Measurements from ENCODE around the gene PRKCE. TPM values are rescaled to one million over a fixed set of nuclear protein-coding genes. Genes with fewer than 3 reads are reported as not detected.

PRKCE gene
- total and polyA plus RNA-seq, 2 experiments from 2014 or later, result 0.94 to 1.2 TPM

DNA sequence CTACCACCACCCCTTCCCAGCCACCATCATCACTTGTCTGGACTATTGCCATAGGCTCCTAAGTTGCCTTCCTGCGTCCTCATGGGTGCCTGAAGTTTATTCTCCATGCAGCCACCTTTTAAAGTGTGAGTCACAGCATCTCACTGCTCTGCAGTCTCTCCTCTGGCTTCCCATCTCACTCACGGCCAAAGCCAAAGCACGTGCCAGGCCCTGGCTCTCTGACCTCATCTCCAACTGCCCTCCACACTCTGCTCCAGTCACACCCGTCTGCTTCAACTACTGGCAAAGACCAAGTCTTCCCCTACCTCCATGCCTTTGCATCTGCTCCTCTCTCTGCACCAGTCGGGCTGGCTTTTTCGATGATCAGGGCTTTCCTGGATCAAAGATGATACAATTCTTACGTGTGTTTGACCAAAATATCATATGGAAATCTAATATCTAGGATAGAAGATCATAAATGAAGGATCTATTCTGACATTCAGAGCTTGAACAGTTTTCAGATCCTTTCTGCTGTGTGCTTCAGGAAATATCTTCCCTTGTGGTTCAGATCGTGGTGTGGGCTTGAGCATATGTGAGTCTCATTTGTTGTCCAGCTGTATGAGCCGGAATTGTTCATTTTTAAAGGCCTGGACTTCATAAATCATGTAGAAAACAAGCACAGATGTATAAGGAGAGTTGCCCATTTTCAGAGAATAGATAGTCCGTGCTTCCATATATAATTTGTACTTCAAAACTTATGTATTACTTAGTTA, 175.6 kb downstream of the PRKCE start:
- no peaks in the 10 kb centered on the region for H3K79me2 ChIP-seq (replicated peaks; ENCODE audit: insufficient read depth)
- H3K27ac Mint-ChIP-seq, result no peak overlapping the region
- H3K27me3 ChIP-seq (ENCODE audit: insufficient read depth), result no peaks in the 10 kb centered on the region
- peaks cover 4% of the 10 kb centered on the region; the same call in 1 of the 2 replicates for H3K9me2 ChIP-seq (ENCODE audit: insufficient read depth)
- no peak for ATAC-seq
- no peak overlapping the region for H3K4me2 ChIP-seq
- TF ChIP-seq ZNF331 (CRISPR knock-in tag; IDR thresholded peaks at IDR 0.05; ENCODE audit: low read depth), result no peak
- TF ChIP-seq NANOG (IDR thresholded peaks at IDR 0.05; ENCODE audit: borderline replicate concordance), result no peak
- TF ChIP-seq, protein P1, sequence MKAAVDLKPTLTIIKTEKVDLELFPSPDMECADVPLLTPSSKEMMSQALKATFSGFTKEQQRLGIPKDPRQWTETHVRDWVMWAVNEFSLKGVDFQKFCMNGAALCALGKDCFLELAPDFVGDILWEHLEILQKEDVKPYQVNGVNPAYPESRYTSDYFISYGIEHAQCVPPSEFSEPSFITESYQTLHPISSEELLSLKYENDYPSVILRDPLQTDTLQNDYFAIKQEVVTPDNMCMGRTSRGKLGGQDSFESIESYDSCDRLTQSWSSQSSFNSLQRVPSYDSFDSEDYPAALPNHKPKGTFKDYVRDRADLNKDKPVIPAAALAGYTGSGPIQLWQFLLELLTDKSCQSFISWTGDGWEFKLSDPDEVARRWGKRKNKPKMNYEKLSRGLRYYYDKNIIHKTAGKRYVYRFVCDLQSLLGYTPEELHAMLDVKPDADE (IDR thresholded peaks at IDR 0.05), result no peak
- H3K27ac ChIP-seq (ENCODE audit: low read depth), result no peak overlapping the region
- no peaks in the 10 kb centered on the region for H3F3A ChIP-seq (replicated peaks; ENCODE audit: low read depth)
- no peak overlapping the region for H2AFZ ChIP-seq
- no peaks in the 10 kb centered on the region for H4K20me1 ChIP-seq (replicated peaks; ENCODE audit: insufficient read depth)
- H3K27me3 Mint-ChIP-seq (ENCODE audit: insufficient read depth, low read depth, poor library complexity), result peaks cover 3% of the 10 kb centered on the region
- peaks cover 7% of the 10 kb centered on the region for H3K4me1 Mint-ChIP-seq
- H3K4me1 ChIP-seq (ENCODE audit: insufficient read depth), result no peaks in the 10 kb centered on the region
- H3K36me3 ChIP-seq (ENCODE audit: insufficient read depth), result no peaks in the 10 kb centered on the region
- H3K9me3 Mint-ChIP-seq, result peaks cover 20% of the 10 kb centered on the region
- no peak for DNase-seq (ENCODE audit: low spot score)
- H3K4me3 Mint-ChIP-seq, result no peak overlapping the region
- H3K36me3 Mint-ChIP-seq (ENCODE audit: low read depth), result no peaks in the 10 kb centered on the region; the same call in 2 of the 3 replicates
- H3K4me3 ChIP-seq, result no peak overlapping the region

DNA sequence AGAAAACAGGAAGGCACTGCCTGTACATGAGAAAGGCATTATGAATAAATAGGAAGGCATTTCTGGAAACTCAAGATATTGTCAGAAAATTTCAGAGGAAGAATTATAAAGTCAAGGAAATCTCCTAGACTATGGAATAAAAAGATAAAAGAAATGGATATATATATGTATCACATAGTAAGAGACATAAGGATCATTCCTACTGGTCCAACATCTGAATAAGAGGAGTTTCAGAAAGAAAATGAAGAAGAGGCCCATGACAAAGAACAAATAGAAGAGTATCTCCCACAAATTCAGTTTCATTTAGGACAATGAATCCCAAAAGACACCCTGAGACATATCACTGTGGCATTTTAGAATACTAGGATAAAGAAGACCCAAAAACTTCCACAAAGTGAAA, 178.8 kb downstream of the PRKCE start:
- Histone ChIP-seq H3F3A (replicated peaks; ENCODE audit: low read depth) (no peaks in the 10 kb centered on the region), H2AFZ (no peak overlapping the region), H3K9me2 (ENCODE audit: insufficient read depth) (no peaks in the 10 kb centered on the region; the same call in 1 of the 2 replicates), H3K27ac (ENCODE audit: low read depth) (no peak overlapping the region), H3K4me3 (no peak overlapping the region), H3K4me2 (no peak overlapping the region), H4K20me1 (replicated peaks; ENCODE audit: insufficient read depth) (no peaks in the 10 kb centered on the region), H3K4me1 (ENCODE audit: insufficient read depth) (no peaks in the 10 kb centered on the region), H3K36me3 (ENCODE audit: insufficient read depth) (no peaks in the 10 kb centered on the region), H3K79me2 (replicated peaks; ENCODE audit: insufficient read depth) (no peaks in the 10 kb centered on the region), H3K27me3 (ENCODE audit: insufficient read depth) (no peaks in the 10 kb centered on the region)
- DNase-seq (ENCODE audit: low spot score), result no peak
- Mint-ChIP-seq H3K4me3 (no peak overlapping the region), H3K27me3 (ENCODE audit: insufficient read depth, low read depth, poor library complexity) (peaks cover 3% of the 10 kb centered on the region), H3K27ac (no peak overlapping the region), H3K36me3 (ENCODE audit: low read depth) (no peaks in the 10 kb centered on the region; the same call in 2 of the 3 replicates), H3K9me3 (peaks cover 20% of the 10 kb centered on the region), H3K4me1 (peaks cover 3% of the 10 kb centered on the region; the same call in 2 of the 3 replicates)
- no peak for ATAC-seq
- TF ChIP-seq, protein P2, sequence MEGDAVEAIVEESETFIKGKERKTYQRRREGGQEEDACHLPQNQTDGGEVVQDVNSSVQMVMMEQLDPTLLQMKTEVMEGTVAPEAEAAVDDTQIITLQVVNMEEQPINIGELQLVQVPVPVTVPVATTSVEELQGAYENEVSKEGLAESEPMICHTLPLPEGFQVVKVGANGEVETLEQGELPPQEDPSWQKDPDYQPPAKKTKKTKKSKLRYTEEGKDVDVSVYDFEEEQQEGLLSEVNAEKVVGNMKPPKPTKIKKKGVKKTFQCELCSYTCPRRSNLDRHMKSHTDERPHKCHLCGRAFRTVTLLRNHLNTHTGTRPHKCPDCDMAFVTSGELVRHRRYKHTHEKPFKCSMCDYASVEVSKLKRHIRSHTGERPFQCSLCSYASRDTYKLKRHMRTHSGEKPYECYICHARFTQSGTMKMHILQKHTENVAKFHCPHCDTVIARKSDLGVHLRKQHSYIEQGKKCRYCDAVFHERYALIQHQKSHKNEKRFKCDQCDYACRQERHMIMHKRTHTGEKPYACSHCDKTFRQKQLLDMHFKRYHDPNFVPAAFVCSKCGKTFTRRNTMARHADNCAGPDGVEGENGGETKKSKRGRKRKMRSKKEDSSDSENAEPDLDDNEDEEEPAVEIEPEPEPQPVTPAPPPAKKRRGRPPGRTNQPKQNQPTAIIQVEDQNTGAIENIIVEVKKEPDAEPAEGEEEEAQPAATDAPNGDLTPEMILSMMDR (conservative IDR thresholded peaks at IDR 0.05; ENCODE audit: low read depth in 2 of 2), result no peak
- TF ChIP-seq, protein P3, sequence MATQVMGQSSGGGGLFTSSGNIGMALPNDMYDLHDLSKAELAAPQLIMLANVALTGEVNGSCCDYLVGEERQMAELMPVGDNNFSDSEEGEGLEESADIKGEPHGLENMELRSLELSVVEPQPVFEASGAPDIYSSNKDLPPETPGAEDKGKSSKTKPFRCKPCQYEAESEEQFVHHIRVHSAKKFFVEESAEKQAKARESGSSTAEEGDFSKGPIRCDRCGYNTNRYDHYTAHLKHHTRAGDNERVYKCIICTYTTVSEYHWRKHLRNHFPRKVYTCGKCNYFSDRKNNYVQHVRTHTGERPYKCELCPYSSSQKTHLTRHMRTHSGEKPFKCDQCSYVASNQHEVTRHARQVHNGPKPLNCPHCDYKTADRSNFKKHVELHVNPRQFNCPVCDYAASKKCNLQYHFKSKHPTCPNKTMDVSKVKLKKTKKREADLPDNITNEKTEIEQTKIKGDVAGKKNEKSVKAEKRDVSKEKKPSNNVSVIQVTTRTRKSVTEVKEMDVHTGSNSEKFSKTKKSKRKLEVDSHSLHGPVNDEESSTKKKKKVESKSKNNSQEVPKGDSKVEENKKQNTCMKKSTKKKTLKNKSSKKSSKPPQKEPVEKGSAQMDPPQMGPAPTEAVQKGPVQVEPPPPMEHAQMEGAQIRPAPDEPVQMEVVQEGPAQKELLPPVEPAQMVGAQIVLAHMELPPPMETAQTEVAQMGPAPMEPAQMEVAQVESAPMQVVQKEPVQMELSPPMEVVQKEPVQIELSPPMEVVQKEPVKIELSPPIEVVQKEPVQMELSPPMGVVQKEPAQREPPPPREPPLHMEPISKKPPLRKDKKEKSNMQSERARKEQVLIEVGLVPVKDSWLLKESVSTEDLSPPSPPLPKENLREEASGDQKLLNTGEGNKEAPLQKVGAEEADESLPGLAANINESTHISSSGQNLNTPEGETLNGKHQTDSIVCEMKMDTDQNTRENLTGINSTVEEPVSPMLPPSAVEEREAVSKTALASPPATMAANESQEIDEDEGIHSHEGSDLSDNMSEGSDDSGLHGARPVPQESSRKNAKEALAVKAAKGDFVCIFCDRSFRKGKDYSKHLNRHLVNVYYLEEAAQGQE (IDR thresholded peaks at IDR 0.05; ENCODE audit: unreplicated experiment), result no peak
- no peak for TF ChIP-seq JUNB (IDR thresholded peaks at IDR 0.05; ENCODE audit: unreplicated experiment)
- TF ChIP-seq, protein P4, sequence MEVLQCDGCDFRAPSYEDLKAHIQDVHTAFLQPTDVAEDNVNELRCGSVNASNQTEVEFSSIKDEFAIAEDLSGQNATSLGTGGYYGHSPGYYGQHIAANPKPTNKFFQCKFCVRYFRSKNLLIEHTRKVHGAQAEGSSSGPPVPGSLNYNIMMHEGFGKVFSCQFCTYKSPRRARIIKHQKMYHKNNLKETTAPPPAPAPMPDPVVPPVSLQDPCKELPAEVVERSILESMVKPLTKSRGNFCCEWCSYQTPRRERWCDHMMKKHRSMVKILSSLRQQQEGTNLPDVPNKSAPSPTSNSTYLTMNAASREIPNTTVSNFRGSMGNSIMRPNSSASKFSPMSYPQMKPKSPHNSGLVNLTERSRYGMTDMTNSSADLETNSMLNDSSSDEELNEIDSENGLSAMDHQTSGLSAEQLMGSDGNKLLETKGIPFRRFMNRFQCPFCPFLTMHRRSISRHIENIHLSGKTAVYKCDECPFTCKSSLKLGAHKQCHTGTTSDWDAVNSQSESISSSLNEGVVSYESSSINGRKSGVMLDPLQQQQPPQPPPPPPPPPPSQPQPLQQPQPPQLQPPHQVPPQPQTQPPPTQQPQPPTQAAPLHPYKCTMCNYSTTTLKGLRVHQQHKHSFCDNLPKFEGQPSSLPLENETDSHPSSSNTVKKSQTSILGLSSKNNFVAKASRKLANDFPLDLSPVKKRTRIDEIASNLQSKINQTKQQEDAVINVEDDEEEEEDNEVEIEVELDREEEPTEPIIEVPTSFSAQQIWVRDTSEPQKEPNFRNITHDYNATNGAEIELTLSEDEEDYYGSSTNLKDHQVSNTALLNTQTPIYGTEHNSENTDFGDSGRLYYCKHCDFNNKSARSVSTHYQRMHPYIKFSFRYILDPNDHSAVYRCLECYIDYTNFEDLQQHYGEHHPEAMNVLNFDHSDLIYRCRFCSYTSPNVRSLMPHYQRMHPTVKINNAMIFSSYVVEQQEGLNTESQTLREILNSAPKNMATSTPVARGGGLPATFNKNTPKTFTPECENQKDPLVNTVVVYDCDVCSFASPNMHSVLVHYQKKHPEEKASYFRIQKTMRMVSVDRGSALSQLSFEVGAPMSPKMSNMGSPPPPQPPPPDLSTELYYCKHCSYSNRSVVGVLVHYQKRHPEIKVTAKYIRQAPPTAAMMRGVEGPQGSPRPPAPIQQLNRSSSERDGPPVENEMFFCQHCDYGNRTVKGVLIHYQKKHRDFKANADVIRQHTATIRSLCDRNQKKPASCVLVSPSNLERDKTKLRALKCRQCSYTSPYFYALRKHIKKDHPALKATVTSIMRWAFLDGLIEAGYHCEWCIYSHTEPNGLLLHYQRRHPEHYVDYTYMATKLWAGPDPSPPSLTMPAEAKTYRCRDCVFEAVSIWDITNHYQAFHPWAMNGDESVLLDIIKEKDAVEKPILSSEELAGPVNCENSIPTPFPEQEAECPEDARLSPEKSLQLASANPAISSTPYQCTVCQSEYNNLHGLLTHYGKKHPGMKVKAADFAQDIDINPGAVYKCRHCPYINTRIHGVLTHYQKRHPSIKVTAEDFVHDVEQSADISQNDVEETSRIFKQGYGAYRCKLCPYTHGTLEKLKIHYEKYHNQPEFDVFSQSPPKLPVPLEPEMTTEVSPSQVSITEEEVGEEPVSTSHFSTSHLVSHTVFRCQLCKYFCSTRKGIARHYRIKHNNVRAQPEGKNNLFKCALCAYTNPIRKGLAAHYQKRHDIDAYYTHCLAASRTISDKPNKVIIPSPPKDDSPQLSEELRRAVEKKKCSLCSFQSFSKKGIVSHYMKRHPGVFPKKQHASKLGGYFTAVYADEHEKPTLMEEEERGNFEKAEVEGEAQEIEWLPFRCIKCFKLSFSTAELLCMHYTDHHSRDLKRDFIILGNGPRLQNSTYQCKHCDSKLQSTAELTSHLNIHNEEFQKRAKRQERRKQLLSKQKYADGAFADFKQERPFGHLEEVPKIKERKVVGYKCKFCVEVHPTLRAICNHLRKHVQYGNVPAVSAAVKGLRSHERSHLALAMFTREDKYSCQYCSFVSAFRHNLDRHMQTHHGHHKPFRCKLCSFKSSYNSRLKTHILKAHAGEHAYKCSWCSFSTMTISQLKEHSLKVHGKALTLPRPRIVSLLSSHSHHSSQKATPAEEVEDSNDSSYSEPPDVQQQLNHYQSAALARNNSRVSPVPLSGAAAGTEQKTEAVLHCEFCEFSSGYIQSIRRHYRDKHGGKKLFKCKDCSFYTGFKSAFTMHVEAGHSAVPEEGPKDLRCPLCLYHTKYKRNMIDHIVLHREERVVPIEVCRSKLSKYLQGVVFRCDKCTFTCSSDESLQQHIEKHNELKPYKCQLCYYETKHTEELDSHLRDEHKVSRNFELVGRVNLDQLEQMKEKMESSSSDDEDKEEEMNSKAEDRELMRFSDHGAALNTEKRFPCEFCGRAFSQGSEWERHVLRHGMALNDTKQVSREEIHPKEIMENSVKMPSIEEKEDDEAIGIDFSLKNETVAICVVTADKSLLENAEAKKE (CRISPR knock-in tag; IDR thresholded peaks at IDR 0.05), result no peak
- TF ChIP-seq CREB1 (CRISPR knock-in tag; IDR thresholded peaks at IDR 0.05; ENCODE audit: low read depth), result no peak
